Gastroesophageal sphincter (tissue), 4 donors: ENCODE results near the gene ELP2. TPM values are rescaled to one million over a fixed set of nuclear protein-coding genes. Genes with fewer than 3 reads are reported as not detected.
A peak's percentile ranks its signal among the peaks of the same experiment; 100 is the strongest.
"Not testable (repeated sequence)": the region's sequence is repeated elsewhere in the genome, so short reads cannot be mapped to it uniquely, and the experiment has no call there.

Experiments used
- ATAC-seq: fragments of 150-250 bp; one replicate; pipeline ENCODE4 v1.9.1; 2016; ENCODE audit warnings: mild to moderate bottlenecking, moderate library complexity
- H3K27ac ChIP-seq, 4 donors: fragments of 200-600 bp; sonication (generic) in 3 of 4; 1 replicate in 3 of 4; 2 replicates in 1 of 4; pipeline ENCODE4 v1.5.1; 2016 to 2019
- H3K27me3 ChIP-seq: fragments of 200-600 bp; sonication (generic); one replicate; pipeline ENCODE4 v1.5.1; 2019
- H3K36me3 ChIP-seq, 2 donors: fragments of 200-600 bp; sonication (generic); one replicate each; pipeline ENCODE4 v1.5.1; 2019; ENCODE audit warnings: control low read depth in 1 of 2
- H3K4me1 ChIP-seq, 3 donors: fragments of 200-600 bp; sonication (generic); 1 replicate in 2 of 3; 2 replicates in 1 of 3; pipeline ENCODE4 v1.5.1; 2016 to 2019; ENCODE audit warnings: control low read depth in 2 of 3
- H3K4me3 ChIP-seq, 2 donors: fragments of 200-600 bp; sonication (generic); one replicate each; pipeline ENCODE4 v1.5.1; 2019; ENCODE audit warnings: mild to moderate bottlenecking in 1 of 2, moderate library complexity in 1 of 2
- H3K9me3 ChIP-seq, 3 donors: fragments of 200-600 bp; sonication (generic); one replicate each; pipeline ENCODE4 v1.5.1; 2017 to 2019; ENCODE audit warnings: control low read depth in 2 of 3
- CTCF ChIP-seq, 4 experiments: fragments of 200-600 bp in 2 of 4; fragments of 450-650 bp in 2 of 4; sonication (generic) in 1 of 4; IDR thresholded peaks; one replicate each; pipeline ENCODE4 v1.5.1; 2017 to 2019; ENCODE audit warnings: antibody characterized with exemption in 4 of 4, mild to moderate bottlenecking in 2 of 4, moderate library complexity in 2 of 4
- EP300 ChIP-seq: sonication (generic); formaldehyde crosslinking; IDR thresholded peaks from one replicate; pipeline ENCODE4 v1.6.1; 2017; ENCODE audit warnings: antibody characterized with exemption, mild to moderate bottlenecking
- POLR2A ChIP-seq, 2 donors: fragments of 450-650 bp; IDR thresholded peaks; one replicate each; pipeline ENCODE4 v1.6.1; 2017; ENCODE audit warnings: antibody characterized with exemption in 2 of 2, mild to moderate bottlenecking in 2 of 2, moderate library complexity in 1 of 2
- POLR2AphosphoS5 ChIP-seq: sonication (generic); formaldehyde crosslinking; IDR thresholded peaks from one replicate; pipeline ENCODE4 v1.6.1; 2017; ENCODE audit warnings: antibody characterized with exemption
- WGBS, 2 donors: methylation state at CpG; one replicate each; pipeline ENCODE4 v1.1.5; 2018; ENCODE audit warnings: low coverage in 1 of 2; 5-methylcytosine and 5-hydroxymethylcytosine counted together
- total RNA-seq, 4 donors: library from RNA; depleted of rRNA; stranded (reverse); fragments of >200 nt; gene quantifications; one replicate each; pipeline ENCODE4 v1.1.0, GENCODE V29; 2016

The ELP2 gene
- total RNA-seq, 4 donors from 2014 or later, result 35.6 to 74.1 (median 65.1) TPM

GRCh38 chr18:36114738-36115137 is 15.0 kb upstream of the ELP2 start:
- 73 to 81% methylated on average over 1 of the region's 1 CpG for WGBS, 2 donors
- H3K27ac ChIP-seq, result no peak overlapping the region
- H3K4me1 ChIP-seq, result no peaks in the 10 kb centered on the region
- H3K27me3 ChIP-seq, result no peaks in the 10 kb centered on the region
- no peaks in the 10 kb centered on the region for H3K9me3 ChIP-seq
- no peak for TF ChIP-seq POLR2A (IDR thresholded peaks at IDR 0.05)
- no peak for TF ChIP-seq CTCF (IDR thresholded peaks at IDR 0.05)
- no peak for TF ChIP-seq EP300
- no peak for TF ChIP-seq POLR2AphosphoS5
- no peak overlapping the region for H3K4me3 ChIP-seq
- peaks cover 0 to 96% of the 10 kb centered on the region in 2 donors for H3K36me3 ChIP-seq
- no peak for ATAC-seq

GRCh38 chr18:36116771-36117170 is 12.9 kb upstream of the ELP2 start:
- H3K36me3 ChIP-seq, result peaks cover 0 to 96% of the 10 kb centered on the region in 2 donors
- H3K9me3 ChIP-seq, H3K27ac ChIP-seq, H3K4me3 ChIP-seq, ATAC-seq, H3K4me1 ChIP-seq, H3K27me3 ChIP-seq: not testable (repeated sequence)
- WGBS, 2 donors, result 33 to 93% methylated on average over 1 to 3 of the region's 11 CpGs

- no peak for ATAC-seq
- Histone ChIP-seq H3K4me3 (no peak overlapping the region), H3K9me3 (no peaks in the 10 kb centered on the region), H3K4me1 (no peaks in the 10 kb centered on the region), H3K27me3 (no peaks in the 10 kb centered on the region), H3K27ac (no peak overlapping the region), H3K36me3 (peaks cover 0 to 92% of the 10 kb centered on the region in 2 donors)
- WGBS, 2 donors, result 91 to 93% methylated on average over 3 of the region's 3 CpGs
- no peak for TF ChIP-seq CTCF (IDR thresholded peaks at IDR 0.05)
Measured at GRCh38 chr18:36120297-36120696, 9.4 kb upstream of the ELP2 start.

- H3K27ac ChIP-seq, result no peak overlapping the region
- 81 to 89% methylated on average over 2 to 4 of the region's 4 CpGs for WGBS, 2 donors
Measured at GRCh38 chr18:36124841-36125240, 4.9 kb upstream of the ELP2 start.

DNA sequence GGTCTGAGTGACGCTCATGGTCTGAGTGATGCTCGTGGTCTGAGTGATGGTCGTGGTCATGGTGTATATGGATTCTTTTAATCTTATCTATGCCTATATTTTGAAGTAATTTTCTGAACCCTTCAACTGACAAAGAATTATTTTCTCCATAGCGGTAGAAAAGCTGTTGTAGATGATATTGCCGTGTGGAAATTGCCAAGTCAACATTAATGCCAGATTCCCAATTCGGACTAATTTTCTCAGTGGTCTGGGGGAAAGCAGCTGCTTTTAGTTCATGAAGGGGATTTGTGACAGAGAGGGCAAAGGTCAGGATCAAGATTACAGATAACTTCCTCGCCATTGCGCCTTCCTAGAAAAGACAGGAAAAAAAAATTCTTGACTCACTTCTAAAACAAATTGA is 3.0 kb upstream of the ELP2 start:
- Histone ChIP-seq H3K36me3 (peaks cover 0 to 31% of the 10 kb centered on the region in 2 donors), H3K4me3 (no peak overlapping the region), H3K9me3 (no peaks in the 10 kb centered on the region), H3K27ac (no peak overlapping the region), H3K27me3 (no peaks in the 10 kb centered on the region), H3K4me1 (peaks cover 0 to 33% (median 9%) of the 10 kb centered on the region in 3 donors)
- no peak for TF ChIP-seq EP300
- no peak for TF ChIP-seq POLR2A (IDR thresholded peaks at IDR 0.05)
- TF ChIP-seq CTCF (IDR thresholded peaks at IDR 0.05), result no peak
- TF ChIP-seq POLR2AphosphoS5, result no peak
- 91 to 92% methylated on average over 4 to 8 of the region's 8 CpGs for WGBS, 2 donors
- ATAC-seq, result no peak

More at GRCh38 chr18:36124841-36125240, 4.9 kb upstream of the ELP2 start:
- Histone ChIP-seq H3K4me3 (no peak overlapping the region), H3K4me1 (peaks cover 0 to 20% (median 0%) of the 10 kb centered on the region in 3 donors), H3K36me3 (peaks cover 0 to 49% of the 10 kb centered on the region in 2 donors), H3K9me3 (no peaks in the 10 kb centered on the region), H3K27me3 (no peaks in the 10 kb centered on the region)
- ATAC-seq, result no peak
- TF ChIP-seq POLR2A (IDR thresholded peaks at IDR 0.05), result no peak

DNA sequence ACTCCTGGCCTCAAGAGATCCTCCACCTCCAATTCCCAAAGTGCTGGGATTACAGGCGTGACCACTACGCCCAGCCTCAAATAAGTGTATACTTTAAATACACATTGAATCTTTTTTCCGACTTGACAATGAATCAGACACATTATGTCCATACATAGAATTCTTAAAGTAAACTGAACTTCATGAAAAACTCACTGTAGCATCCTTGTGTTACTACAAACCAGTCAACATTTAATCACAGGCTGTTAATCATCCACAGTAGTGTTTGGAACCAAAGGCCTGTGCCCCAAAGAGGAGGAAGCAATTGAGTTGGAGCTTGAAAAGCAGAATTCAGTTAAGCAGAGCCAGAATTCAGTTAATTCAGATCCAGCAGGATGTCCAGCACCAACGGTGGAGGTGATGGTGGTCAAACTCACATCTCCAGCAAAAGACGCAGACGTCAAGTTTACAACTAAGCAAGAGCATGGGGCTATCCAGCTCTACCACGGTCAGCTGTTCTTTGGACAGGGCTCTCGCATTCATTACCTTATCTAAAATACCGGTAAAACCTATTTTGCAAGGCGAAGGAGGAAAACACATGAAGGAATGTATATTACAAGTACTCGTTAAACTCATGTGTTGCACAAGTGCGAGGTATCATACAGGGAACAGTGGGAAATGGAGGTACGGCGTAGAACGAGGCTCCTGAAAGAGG is 1.7 kb upstream of the ELP2 start:
- H3K27ac ChIP-seq, result peak overlapping the region; percentile 85 to 99 (median 95)
- H3K9me3 ChIP-seq, result no peaks in the 10 kb centered on the region
- H3K27me3 ChIP-seq, result no peaks in the 10 kb centered on the region
- H3K4me1 ChIP-seq, result peaks cover 0 to 46% (median 12%) of the 10 kb centered on the region in 3 donors
- WGBS, 2 donors, result 5 to 21% methylated on average over 8 to 14 of the region's 15 CpGs
- peaks cover 0 to 19% of the 10 kb centered on the region in 2 donors for H3K36me3 ChIP-seq
- TF ChIP-seq CTCF (IDR thresholded peaks at IDR 0.05), result no peak
- TF ChIP-seq POLR2AphosphoS5, result no peak
- TF ChIP-seq POLR2A (IDR thresholded peaks at IDR 0.05), result no peak
- TF ChIP-seq EP300, result no peak
- ATAC-seq, result no peak
- peak overlapping the region; percentile 59 to 82 for H3K4me3 ChIP-seq
